Stimulated activated CD8-positive, alpha-beta memory T cell treated with anti-CD3 and anti-CD28 coated beads, Interleukin-7, amount 100 ng/mL, for 4 hours (primary cell): ENCODE results near the gene LGR4.
A peak's percentile ranks its signal among the peaks of the same experiment; 100 is the strongest.
"Not testable (repeated sequence)": the region's sequence is repeated elsewhere in the genome, so short reads cannot be mapped to it uniquely, and the experiment has no call there.

Experiments used
- DNase-seq, 2 donors: peaks; one replicate each; pipeline ENCODE4 v3.0.0-alpha.2; 2020; ENCODE audit warnings: low read depth in 2 of 2

LGR4 gene

GRCh38 chr11:27472398-27473016 is at the start of gene LGR4:
Gene LGR4, minus strand, starts transcription at chr11:27472790. Its CDS starts 488 bp downstream, at chr11:27472302.
- peak; percentile 31 to 60 for DNase-seq

- DNase-seq = no peak
These were observed 47.6 kb upstream of the LGR4 start for GRCh38 chr11:27520226-27520625.

- no peak for DNase-seq
These were observed 45.9 kb upstream of the LGR4 start for GRCh38 chr11:27518518-27518917.

- not testable (repeated sequence) for DNase-seq
These were observed 44.9 kb upstream of the LGR4 start for GRCh38 chr11:27517490-27517889.

- DNase-seq = no peak
These were observed 42.0 kb upstream of the LGR4 start for GRCh38 chr11:27514558-27514957.

- no peak for DNase-seq
These were observed 41.5 kb upstream of the LGR4 start for GRCh38 chr11:27514076-27514475.

- DNase-seq = no peak
These were observed 40.8 kb upstream of the LGR4 start for GRCh38 chr11:27513389-27513788.

GRCh38 chr11:27512238-27512637 is 39.6 kb upstream of the LGR4 start:
- no peak for DNase-seq

- no peak for DNase-seq
These were observed 37.3 kb upstream of the LGR4 start for GRCh38 chr11:27509908-27510307.

GRCh38 chr11:27507557-27508322 is 35.1 kb upstream of the LGR4 start:
- DNase-seq = no peak

- DNase-seq = peak; percentile 94 to 96
These were observed 33.9 kb upstream of the LGR4 start, which contains the start of gene LIN7C for GRCh38 chr11:27506200-27507182. Gene LIN7C, minus strand, starts transcription at chr11:27506769. Its CDS starts 17 bp downstream, at chr11:27506752.

GRCh38 chr11:27505781-27506180 is 33.2 kb upstream of the LGR4 start:
- no peak for DNase-seq

GRCh38 chr11:27504205-27504604 is 31.6 kb upstream of the LGR4 start:
- no peak for DNase-seq

- DNase-seq = no peak
These were observed 28.5 kb upstream of the LGR4 start for GRCh38 chr11:27501100-27501499.

GRCh38 chr11:27497911-27498310 is 25.3 kb upstream of the LGR4 start:
- no peak for DNase-seq

GRCh38 chr11:27497284-27497866 is 24.8 kb upstream of the LGR4 start:
- no peak for DNase-seq

GRCh38 chr11:27496461-27496860 is 23.9 kb upstream of the LGR4 start:
- no peak for DNase-seq

GRCh38 chr11:27495710-27496300 is 23.2 kb upstream of the LGR4 start:
- DNase-seq = no peak

GRCh38 chr11:27489092-27489491 is 16.5 kb upstream of the LGR4 start:
- no peak for DNase-seq

GRCh38 chr11:27487706-27488105 is 15.1 kb upstream of the LGR4 start:
- no peak for DNase-seq
